ENCODE data around the gene ANKRD36. TPM values are rescaled to one million over a fixed set of nuclear protein-coding genes. Genes with fewer than 3 reads are reported as not detected.
"Not testable (repeated sequence)": the region's sequence is repeated elsewhere in the genome, so short reads cannot be mapped to it uniquely, and the experiment has no call there.

The ANKRD36 gene
- polyA plus RNA-seq, 3 donors = 0.93 to 1.9 (median 1.1) TPM

DNA sequence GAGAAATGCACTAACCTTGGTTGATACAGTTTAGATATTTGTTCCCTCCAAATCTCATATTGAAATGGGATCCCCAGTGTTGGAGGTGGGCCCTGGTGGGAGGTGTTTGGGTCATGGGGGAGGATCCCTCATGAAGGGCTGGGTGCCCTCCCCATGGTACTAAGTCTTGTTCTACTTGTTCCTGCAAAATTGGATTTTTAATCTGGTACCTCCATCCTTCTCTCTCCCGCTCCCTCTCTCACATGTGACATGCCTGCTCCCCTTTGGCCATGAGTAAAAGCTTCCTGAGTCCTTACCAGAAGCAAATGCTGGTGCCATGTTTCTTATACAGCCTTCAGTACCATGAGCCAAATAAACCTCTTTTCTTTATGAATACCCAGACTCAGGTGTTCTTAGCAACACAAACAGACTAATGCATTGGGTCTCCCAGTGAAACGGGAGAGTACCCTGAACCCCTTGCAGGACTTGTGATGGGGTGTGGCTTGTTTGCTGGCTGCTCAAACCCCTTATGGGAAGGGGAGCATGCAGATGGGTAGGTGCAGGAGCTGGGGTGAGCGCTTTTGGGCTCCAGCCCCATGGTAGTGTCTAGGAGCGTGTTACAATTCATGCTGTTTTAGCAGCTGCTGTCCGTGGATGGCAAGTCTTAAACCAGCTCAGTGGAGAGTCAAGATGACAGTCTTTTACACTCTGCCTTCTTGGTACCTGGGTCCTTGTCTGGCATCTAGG is 45.5 kb upstream of the ANKRD36 start:
- Histone ChIP-seq H3K9me3 (replicated peaks in 1 of 2; ENCODE audit: control insufficient read depth in 1 of 2, insufficient read depth in 1 of 2, low read length in 2 of 2) (no peaks in the 10 kb centered on the region), H2AFZ (ENCODE audit: insufficient read depth, low read depth, low read length, poor library complexity, severe bottlenecking) (no peak overlapping the region), H4K20me1 (ENCODE audit: insufficient read depth, low read length) (no peaks in the 10 kb centered on the region), H3K27ac (ENCODE audit: low read depth in 1 of 2, low read length in 2 of 2) (no peak overlapping the region), H3K4me3 (replicated peaks in 1 of 3; ENCODE audit: low read depth in 2 of 3, low read length in 3 of 3) (no peak overlapping the region), H3K4me2 (replicated peaks; ENCODE audit: extremely low read depth, low read length, poor library complexity, severe bottlenecking) (no peak overlapping the region), H3K27me3 (ENCODE audit: control insufficient read depth in 2 of 2, insufficient read depth in 2 of 2, low read length in 2 of 2) (no peaks in the 10 kb centered on the region), H3K36me3 (replicated peaks in 1 of 2; ENCODE audit: control insufficient read depth in 1 of 2, insufficient read depth in 2 of 2, low read length in 2 of 2) (no peaks in the 10 kb centered on the region), H3K4me1 (ENCODE audit: control insufficient read depth in 1 of 2, insufficient read depth in 2 of 2, low read length in 2 of 2) (no peaks in the 10 kb centered on the region), H3K79me2 (ENCODE audit: insufficient read depth, low read length) (no peaks in the 10 kb centered on the region), H3K9ac (ENCODE audit: insufficient read depth, low read length, poor library complexity, severe bottlenecking) (no peak overlapping the region)
- peaks cover 0 to 12% (median 2%) of the 10 kb centered on the region in 7 donors for H3K9me3 Mint-ChIP-seq
- H3K27me3 Mint-ChIP-seq (ENCODE audit: low read depth in 3 of 3) = peaks cover 7 to 8% (median 7%) of the 10 kb centered on the region in 3 donors
- 96% methylated on average over 5 of the region's 5 CpGs for WGBS (ENCODE audit: insufficient coverage)
- no peak overlapping the region for H3K4me3 Mint-ChIP-seq
- TF ChIP-seq, protein P1, sequence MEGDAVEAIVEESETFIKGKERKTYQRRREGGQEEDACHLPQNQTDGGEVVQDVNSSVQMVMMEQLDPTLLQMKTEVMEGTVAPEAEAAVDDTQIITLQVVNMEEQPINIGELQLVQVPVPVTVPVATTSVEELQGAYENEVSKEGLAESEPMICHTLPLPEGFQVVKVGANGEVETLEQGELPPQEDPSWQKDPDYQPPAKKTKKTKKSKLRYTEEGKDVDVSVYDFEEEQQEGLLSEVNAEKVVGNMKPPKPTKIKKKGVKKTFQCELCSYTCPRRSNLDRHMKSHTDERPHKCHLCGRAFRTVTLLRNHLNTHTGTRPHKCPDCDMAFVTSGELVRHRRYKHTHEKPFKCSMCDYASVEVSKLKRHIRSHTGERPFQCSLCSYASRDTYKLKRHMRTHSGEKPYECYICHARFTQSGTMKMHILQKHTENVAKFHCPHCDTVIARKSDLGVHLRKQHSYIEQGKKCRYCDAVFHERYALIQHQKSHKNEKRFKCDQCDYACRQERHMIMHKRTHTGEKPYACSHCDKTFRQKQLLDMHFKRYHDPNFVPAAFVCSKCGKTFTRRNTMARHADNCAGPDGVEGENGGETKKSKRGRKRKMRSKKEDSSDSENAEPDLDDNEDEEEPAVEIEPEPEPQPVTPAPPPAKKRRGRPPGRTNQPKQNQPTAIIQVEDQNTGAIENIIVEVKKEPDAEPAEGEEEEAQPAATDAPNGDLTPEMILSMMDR (IDR thresholded peaks at IDR 0.05) = no peak
- no peaks in the 10 kb centered on the region for H3K4me1 Mint-ChIP-seq
- intact Hi-C loops (cut with micrococcal nuclease) = no loop called here
- DNase-seq = no peak
- no peak overlapping the region for H3K27ac Mint-ChIP-seq
- no peaks in the 10 kb centered on the region for H3K36me3 Mint-ChIP-seq

DNA sequence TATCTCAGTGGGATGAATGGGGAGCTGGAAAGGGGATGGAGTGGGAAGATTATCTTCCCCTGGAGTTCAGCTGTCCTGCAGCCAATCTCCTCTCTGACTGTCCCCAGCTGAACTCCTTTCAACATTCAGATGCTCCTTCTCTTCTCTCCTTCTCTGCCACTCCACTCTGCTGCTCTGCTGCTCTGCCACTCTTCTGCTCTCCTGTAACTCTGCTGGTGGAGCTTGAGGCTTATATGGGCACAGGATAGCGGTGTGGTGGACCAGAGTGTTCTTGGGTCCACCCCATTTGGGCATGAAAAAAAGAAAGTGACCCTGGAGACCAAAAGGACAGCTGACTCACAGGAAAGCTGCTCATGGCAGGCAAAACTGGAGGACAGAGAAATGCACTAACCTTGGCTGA is 44.9 kb upstream of the ANKRD36 start:
- Histone ChIP-seq H3K9me3 (replicated peaks in 1 of 2; ENCODE audit: control insufficient read depth in 1 of 2, insufficient read depth in 1 of 2, low read length in 2 of 2) (no peaks in the 10 kb centered on the region), H3K4me3 (replicated peaks in 1 of 3; ENCODE audit: low read depth in 2 of 3, low read length in 3 of 3) (no peak overlapping the region), H3K4me2 (replicated peaks; ENCODE audit: extremely low read depth, low read length, poor library complexity, severe bottlenecking) (no peak overlapping the region), H3K79me2 (ENCODE audit: insufficient read depth, low read length) (no peaks in the 10 kb centered on the region), H3K27ac (ENCODE audit: low read depth in 1 of 2, low read length in 2 of 2) (no peak overlapping the region), H3K4me1 (ENCODE audit: control insufficient read depth in 1 of 2, insufficient read depth in 2 of 2, low read length in 2 of 2) (no peaks in the 10 kb centered on the region), H3K27me3 (ENCODE audit: control insufficient read depth in 2 of 2, insufficient read depth in 2 of 2, low read length in 2 of 2) (no peaks in the 10 kb centered on the region), H4K20me1 (ENCODE audit: insufficient read depth, low read length) (no peaks in the 10 kb centered on the region), H2AFZ (ENCODE audit: insufficient read depth, low read depth, low read length, poor library complexity, severe bottlenecking) (no peak overlapping the region), H3K36me3 (replicated peaks in 1 of 2; ENCODE audit: control insufficient read depth in 1 of 2, insufficient read depth in 2 of 2, low read length in 2 of 2) (no peaks in the 10 kb centered on the region), H3K9ac (ENCODE audit: insufficient read depth, low read length, poor library complexity, severe bottlenecking) (no peak overlapping the region)
- Mint-ChIP-seq H3K27ac (no peak overlapping the region), H3K4me3 (no peak overlapping the region), H3K36me3 (no peaks in the 10 kb centered on the region), H3K27me3 (ENCODE audit: low read depth in 3 of 3) (peaks cover 7 to 8% (median 7%) of the 10 kb centered on the region in 3 donors), H3K4me1 (no peaks in the 10 kb centered on the region), H3K9me3 (peaks cover 0 to 12% (median 2%) of the 10 kb centered on the region in 7 donors)
- 86% methylated on average over 1 of the region's 1 CpG for WGBS (ENCODE audit: insufficient coverage)
- intact Hi-C loops (cut with micrococcal nuclease) = no loop called here
- no peak for DNase-seq
- TF ChIP-seq, protein P1 (IDR thresholded peaks at IDR 0.05) = no peak

DNA sequence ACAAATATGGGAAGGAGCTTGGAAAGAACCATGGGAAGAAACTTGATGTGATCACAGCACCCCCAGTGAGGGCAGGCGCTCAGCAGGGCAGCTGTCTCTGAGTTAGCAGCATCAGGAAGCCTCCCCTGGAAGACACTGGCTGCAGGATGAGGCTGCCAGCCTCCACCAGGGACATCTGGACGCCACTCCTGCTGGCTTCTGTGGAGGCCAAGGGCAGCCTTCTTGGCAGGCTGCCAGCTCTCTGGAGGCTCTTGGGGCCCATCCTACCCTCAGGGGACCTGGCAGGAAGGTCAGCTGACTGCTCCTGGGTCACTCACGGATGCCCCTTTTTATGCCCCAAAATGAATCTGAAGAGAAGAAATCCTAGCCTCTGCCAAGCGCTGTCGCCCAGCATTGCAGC is 44.2 kb upstream of the ANKRD36 start:
- H3K4me1 ChIP-seq (ENCODE audit: control insufficient read depth in 1 of 2, insufficient read depth in 2 of 2, low read length in 2 of 2); H3K36me3 ChIP-seq (replicated peaks in 1 of 2; ENCODE audit: control insufficient read depth in 1 of 2, insufficient read depth in 2 of 2, low read length in 2 of 2); H3K27me3 Mint-ChIP-seq (ENCODE audit: low read depth in 3 of 3); H3K79me2 ChIP-seq (ENCODE audit: insufficient read depth, low read length); H4K20me1 ChIP-seq (ENCODE audit: insufficient read depth, low read length); H2AFZ ChIP-seq (ENCODE audit: insufficient read depth, low read depth, low read length, poor library complexity, severe bottlenecking); H3K9ac ChIP-seq (ENCODE audit: insufficient read depth, low read length, poor library complexity, severe bottlenecking); intact Hi-C loops (cut with micrococcal nuclease); H3K4me2 ChIP-seq (replicated peaks; ENCODE audit: extremely low read depth, low read length, poor library complexity, severe bottlenecking); H3K4me3 Mint-ChIP-seq; H3K27ac Mint-ChIP-seq; H3K9me3 ChIP-seq (replicated peaks in 1 of 2; ENCODE audit: control insufficient read depth in 1 of 2, insufficient read depth in 1 of 2, low read length in 2 of 2); H3K27ac ChIP-seq (ENCODE audit: low read depth in 1 of 2, low read length in 2 of 2); DNase-seq; H3K4me3 ChIP-seq (replicated peaks in 1 of 3; ENCODE audit: low read depth in 2 of 3, low read length in 3 of 3); H3K36me3 Mint-ChIP-seq; H3K4me1 Mint-ChIP-seq; H3K27me3 ChIP-seq (ENCODE audit: control insufficient read depth in 2 of 2, insufficient read depth in 2 of 2, low read length in 2 of 2): not testable (repeated sequence)
- H3K9me3 Mint-ChIP-seq = peaks cover 0 to 12% (median 2%) of the 10 kb centered on the region in 7 donors
- 100% methylated on average over 1 of the region's 5 CpGs for WGBS (ENCODE audit: insufficient coverage)

Data from CD14-positive monocyte (primary cell).